H1 (cell line): ENCODE results near the gene MVD. TPM values are rescaled to one million over a fixed set of nuclear protein-coding genes. Genes with fewer than 3 reads are reported as not detected.

ENCODE experiments used
- BRCA1 ChIP-seq: IDR thresholded peaks from 2 replicates; pipeline ENCODE4 v1.6.1; 2012; ENCODE audit warnings: low read depth, low read length, improper control_type of control experiment
- CHD7 ChIP-seq: fragments of 300-600 bp; sonication (generic); IDR thresholded peaks from 2 replicates; pipeline ENCODE4 v1.7.1; 2012; ENCODE audit warnings: low read length, moderate library complexity, mild to moderate bottlenecking, inconsistent platforms; ENCODE audit not compliant: insufficient replicate concordance
- CREB1 ChIP-seq: IDR thresholded peaks from 2 replicates; pipeline ENCODE4 v1.6.1; 2012; ENCODE audit warnings: inconsistent platforms
- CTBP2 ChIP-seq: IDR thresholded peaks from 2 replicates; pipeline ENCODE4 v1.7.0; 2011; ENCODE audit warnings: borderline replicate concordance, mild to moderate bottlenecking, moderate library complexity, mixed read lengths, low read length; ENCODE audit not compliant: insufficient read depth, insufficient read length
- E2F6 ChIP-seq: IDR thresholded peaks from 2 replicates; pipeline ENCODE4 v1.6.1; 2012; ENCODE audit warnings: inconsistent platforms
- SUZ12 ChIP-seq: fragments of 200-600 bp; sonication (generic); IDR thresholded peaks from 2 replicates; pipeline ENCODE4 v1.6.1; 2012; ENCODE audit warnings: mild to moderate bottlenecking, inconsistent platforms, low read length, moderate library complexity, mixed read lengths
- polyA plus RNA-seq, 7 experiments: library from polyadenylated mRNA; depleted of rRNA in 3 of 7; stranded (reverse) in 5 of 7; unstranded in 2 of 7; fragments of >200 nt in 5 of 7; fragments of 200-250 nt in 2 of 7; gene quantifications; 1 replicate in 5 of 7; 2 replicates in 1 of 7; 4 replicates in 1 of 7; pipeline versions ENCODE4 v1.2.1 to v1.2.3, GENCODE V29; 2011 to 2013; ENCODE audit warnings: missing spikeins in 2 of 7, mixed read lengths in 2 of 7
- total RNA-seq: library from RNA; stranded (reverse); fragmentation: NEBNext Ultra II Directional; extraction: Animal tissue kit (Norgen Biotek cat#: 25700); gene quantifications from 2 replicates; pipeline ENCODE4 v1.2.1, GENCODE V29; 2021

Gene MVD
- total and polyA plus RNA-seq, 2 of the 8 experiments (the other 6 are each of a cell fraction or from before 2014, with no cell fraction given) = 47.2 to 77.3 TPM

- TF ChIP-seq CHD7 (no peak), SUZ12 (peak; percentile 43; the same call in 1 of the 2 replicates), BRCA1 (peak; percentile 58), E2F6 (0 out of 2 replicates have a peak, but pooled peaks have one; percentile 35), CREB1 (no peak), CTBP2 (peak; percentile 49)
Measured at GRCh38 chr16:88610909-88611812, 51.7 kb downstream of the MVD start (continued).
